Fibroblast of mammary gland (primary cell): ENCODE results near the gene FAM81A.
"Not testable (repeated sequence)": the region's sequence is repeated elsewhere in the genome, so short reads cannot be mapped to it uniquely, and the experiment has no call there.

ENCODE experiments used
- DNase-seq: peaks from one replicate; pipeline ENCODE4 v3.0.0-alpha.2; 2010; ENCODE audit warnings: low read depth
- H3K4me3 ChIP-seq: 2 replicates; pipeline ENCODE4 v1.5.1; 2011; ENCODE audit warnings: low read depth, mild to moderate bottlenecking, low read length, moderate library complexity; ENCODE audit not compliant: control insufficient read depth
- TF ChIP-seq, protein P1 (sequence below): conservative IDR thresholded peaks from 2 replicates; pipeline ENCODE4 v1.5.1; 2011; ENCODE audit warnings: low read depth, low read length, inconsistent platforms; ENCODE audit not compliant: control insufficient read depth, insufficient read depth

Gene FAM81A

DNA sequence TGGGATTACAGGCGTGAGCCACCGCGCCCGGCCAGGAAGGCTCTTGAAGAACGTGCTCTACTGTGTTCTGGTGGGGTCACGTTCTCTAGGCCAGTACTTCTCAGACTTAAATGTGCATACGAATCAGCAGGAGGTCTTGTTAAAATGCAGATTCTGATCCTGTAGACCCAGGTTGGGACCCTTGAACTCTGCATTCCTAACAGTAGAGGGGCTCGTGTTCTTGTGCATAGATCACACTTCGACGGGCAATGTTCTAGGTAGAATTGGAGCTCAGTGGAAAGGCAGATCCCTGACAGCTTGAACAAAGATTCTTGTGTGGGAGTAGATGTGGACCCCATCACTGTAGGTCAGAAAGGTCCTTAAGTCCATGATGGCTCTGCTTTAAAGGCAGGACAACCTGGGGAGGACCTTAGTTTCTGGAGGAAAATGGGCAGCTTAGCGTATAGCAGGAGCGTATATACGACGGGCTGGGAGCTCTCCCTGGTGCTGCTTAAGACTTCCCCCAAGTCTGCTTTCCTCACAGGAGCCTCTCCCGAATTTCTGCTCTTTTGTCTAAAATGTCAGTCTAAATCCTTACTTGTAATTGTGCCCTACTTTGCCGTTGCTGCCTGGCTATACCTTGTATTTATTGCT is 16.9 kb upstream of the FAM81A start:
- peak; percentile 42 for DNase-seq
- H3K4me3 ChIP-seq, result no peak overlapping the region
- TF ChIP-seq, protein P1, sequence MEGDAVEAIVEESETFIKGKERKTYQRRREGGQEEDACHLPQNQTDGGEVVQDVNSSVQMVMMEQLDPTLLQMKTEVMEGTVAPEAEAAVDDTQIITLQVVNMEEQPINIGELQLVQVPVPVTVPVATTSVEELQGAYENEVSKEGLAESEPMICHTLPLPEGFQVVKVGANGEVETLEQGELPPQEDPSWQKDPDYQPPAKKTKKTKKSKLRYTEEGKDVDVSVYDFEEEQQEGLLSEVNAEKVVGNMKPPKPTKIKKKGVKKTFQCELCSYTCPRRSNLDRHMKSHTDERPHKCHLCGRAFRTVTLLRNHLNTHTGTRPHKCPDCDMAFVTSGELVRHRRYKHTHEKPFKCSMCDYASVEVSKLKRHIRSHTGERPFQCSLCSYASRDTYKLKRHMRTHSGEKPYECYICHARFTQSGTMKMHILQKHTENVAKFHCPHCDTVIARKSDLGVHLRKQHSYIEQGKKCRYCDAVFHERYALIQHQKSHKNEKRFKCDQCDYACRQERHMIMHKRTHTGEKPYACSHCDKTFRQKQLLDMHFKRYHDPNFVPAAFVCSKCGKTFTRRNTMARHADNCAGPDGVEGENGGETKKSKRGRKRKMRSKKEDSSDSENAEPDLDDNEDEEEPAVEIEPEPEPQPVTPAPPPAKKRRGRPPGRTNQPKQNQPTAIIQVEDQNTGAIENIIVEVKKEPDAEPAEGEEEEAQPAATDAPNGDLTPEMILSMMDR, result no peak

DNA sequence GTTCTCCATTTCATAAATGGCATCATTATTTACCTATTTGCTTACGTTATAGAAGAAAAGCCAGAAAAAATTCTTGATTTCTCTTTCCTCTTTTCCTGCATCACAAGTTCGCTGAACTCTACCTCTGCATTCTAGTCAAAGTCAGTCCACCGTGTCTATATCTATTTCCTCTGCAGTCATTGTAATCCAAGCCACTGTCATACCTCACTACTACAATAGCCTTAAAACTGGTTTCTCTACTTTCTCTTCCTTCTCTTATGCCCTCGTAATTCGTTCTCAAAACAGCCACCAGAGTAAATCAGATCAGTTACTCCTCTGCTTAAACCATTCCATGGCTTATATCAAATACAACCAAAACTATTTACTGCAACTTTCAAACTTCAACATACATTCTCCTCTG is 13.4 kb upstream of the FAM81A start:
- no peak for DNase-seq
- TF ChIP-seq, protein P1, result no peak

DNA sequence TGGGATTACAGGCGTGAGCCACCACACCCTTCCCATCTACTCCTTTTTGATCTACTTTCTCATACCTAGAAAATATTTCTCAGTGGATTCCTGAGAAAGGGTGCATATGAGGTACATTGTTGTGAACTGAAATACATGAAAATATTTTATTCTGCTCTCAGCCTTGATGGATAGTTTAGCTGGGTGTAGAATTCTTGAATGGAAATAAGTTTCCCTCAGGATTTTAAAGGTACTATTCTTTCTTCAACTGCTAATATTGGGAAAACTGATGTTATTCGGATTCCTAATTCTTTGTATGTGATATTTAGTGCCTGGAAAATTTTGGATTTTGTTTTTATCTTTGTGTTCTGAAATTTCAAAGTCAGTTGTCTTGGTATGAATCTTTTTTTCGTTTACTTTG is 9.1 kb upstream of the FAM81A start:
- not testable (repeated sequence) for DNase-seq, H3K4me3 ChIP-seq

More for the DNA sequence above, 13.4 kb upstream of the FAM81A start:
- no peak overlapping the region for H3K4me3 ChIP-seq

DNA sequence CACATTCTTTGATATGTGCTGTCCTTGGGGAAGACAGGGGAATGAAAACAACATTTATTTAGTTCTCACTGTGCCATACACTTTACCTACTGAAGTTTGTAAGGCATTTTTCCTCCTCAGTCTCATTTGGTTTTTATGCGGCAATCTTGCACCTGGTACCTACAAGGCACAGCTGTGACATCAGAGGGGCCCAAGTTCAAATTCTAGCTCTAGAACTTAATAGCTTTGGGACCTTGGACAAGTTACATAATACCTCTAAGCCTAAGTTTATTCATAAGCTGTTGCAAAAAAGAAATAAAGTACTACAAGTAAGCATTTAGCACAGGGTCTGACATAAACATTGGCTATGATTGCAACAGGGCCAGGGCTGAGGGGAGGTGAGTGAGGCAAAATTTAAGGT is 5.6 kb upstream of the FAM81A start:
- no peak overlapping the region for H3K4me3 ChIP-seq
- DNase-seq, result no peak
- TF ChIP-seq, protein P1, result no peak

DNA sequence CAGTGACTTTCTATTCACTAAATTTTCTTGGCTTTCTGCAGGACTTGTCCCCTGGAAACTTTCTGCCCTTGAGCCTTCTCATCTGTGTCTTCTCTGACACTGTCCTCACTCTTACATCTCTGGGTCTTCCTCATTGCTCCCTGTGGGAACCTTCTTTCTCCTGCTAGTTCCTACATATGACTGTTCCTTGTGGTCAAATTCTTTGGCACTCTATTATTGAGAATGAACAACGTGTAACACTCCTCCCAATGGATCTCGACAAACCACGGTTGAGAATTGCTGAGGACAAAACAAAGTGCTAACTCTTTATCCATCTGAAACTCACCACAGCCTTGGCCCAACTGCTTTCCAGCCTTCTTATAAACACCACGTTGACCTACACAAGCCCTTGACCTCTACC is 3.5 kb upstream of the FAM81A start:
- no peak overlapping the region for H3K4me3 ChIP-seq
- DNase-seq, result no peak
- TF ChIP-seq, protein P1, result no peak

DNA sequence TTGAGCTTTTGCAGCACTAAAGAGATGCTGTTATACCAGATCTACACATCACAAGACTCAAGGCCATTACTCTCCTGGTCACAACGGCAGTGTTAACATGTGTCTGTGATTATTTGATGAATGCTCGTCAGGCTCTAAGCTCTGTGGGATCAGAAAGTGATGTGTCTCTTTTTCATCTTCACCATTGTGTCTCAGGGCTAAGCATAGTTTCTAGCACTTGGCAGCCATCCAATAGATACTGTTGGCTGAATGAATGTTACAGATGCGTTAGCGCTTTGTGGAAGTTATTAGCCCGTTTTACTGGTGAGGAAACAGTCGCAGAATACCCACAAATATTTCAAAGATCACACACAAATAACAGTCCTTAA is 1.2 kb upstream of the FAM81A start:
- DNase-seq, result no peak
- TF ChIP-seq, protein P1, result no peak
- H3K4me3 ChIP-seq, result no peak overlapping the region

DNA sequence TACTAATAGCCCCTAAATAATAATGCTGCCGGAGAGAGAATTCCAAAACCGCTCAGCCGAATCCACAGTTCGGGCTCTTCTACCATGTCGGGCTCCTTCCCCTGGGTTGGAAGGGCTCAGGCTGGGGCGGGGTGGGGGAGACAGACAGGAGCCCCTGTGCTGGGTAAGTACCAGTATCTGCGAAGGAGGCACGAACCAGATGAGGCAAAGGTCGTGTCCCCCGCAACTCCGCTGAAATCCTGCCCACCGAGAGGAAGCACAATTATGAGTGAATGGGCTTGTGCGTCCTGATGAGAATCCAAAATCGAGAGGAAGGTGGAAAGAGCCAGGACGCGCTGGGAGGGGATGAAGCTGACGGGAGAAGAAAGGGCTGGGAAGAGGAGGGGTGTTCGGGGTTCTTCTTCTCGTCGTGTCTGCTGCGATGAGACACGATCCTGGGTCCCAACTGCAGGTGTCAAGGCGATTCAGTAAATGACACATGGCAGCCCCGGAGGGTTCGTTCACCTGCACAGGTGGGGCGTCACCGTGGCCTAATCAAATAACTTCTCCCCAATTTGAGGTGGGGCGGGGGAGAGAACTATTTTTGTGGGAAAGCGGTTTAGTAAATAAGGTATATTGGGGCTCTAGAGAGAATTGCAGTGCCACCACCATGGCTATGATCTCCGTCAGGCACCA is 707 bp upstream of the FAM81A start:
- H3K4me3 ChIP-seq, result peak overlapping the region; percentile 57
- no peak for DNase-seq
- TF ChIP-seq, protein P1, result no peak
